CD4-positive, alpha-beta T cell treated with Interleukin-17A for 4 hours (primary cell): ENCODE data around the gene HAVCR1.
"Not testable (repeated sequence)": the region's sequence is repeated elsewhere in the genome, so short reads cannot be mapped to it uniquely, and the experiment has no call there.

Experiments
- DNase-seq: peaks from one replicate; pipeline ENCODE4 v3.0.0-alpha.2; 2020; ENCODE audit warnings: mixed read lengths

Gene HAVCR1

DNA sequence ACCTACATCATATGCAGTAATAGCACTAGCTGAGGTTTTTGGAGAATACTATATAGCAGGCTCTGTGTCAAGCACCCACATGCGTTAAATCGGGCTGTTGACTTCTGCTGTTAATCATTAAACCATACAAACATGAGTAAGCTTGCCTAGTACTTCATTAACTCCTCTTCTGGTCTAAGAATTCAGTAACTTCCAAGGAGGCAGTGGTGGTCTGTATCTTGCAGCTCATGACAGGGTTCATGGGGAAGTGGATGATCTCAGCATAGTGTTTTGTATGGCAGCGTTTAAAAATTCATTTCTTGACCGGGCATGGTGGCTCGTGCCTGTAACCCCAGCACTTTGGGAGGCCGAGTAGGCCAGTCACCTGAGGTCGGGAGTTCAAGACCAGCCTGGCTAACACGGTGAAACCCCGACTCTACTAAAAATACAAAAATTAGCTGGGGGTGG, at the start of gene HAVCR1:
TSS of gene HAVCR1 (minus strand) at position 24 of the 447 bp plus-strand sequence. CDS start 1,173 bp downstream, outside the sequence.
- no peak for DNase-seq

DNA sequence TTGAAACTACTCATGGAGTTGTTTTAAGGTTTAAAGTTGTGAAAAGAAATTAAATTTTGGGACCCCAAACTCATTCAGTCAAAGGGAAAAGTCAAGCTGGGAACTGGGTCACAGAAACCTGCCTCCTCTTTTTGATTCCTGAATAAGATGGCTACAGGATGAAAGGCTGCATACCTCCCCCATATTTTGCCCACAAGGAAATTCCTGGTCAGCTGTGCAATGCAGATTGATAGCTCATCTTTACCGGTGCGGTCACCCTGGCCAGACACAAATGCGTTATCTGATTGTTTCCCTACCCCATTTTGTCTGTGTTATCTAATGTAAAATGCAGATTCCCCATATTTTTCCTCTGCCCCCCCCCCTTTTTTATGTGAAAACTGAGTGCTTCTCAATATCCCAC, 48.6 kb upstream of the HAVCR1 start:
- no peak for DNase-seq

- peak; percentile 15 for DNase-seq
Observed at GRCh38 chr5:157106630-157107461, 47.9 kb upstream of the HAVCR1 start.

GRCh38 chr5:157100140-157100679, 41.3 kb upstream of the HAVCR1 start:
- no peak for DNase-seq

DNA sequence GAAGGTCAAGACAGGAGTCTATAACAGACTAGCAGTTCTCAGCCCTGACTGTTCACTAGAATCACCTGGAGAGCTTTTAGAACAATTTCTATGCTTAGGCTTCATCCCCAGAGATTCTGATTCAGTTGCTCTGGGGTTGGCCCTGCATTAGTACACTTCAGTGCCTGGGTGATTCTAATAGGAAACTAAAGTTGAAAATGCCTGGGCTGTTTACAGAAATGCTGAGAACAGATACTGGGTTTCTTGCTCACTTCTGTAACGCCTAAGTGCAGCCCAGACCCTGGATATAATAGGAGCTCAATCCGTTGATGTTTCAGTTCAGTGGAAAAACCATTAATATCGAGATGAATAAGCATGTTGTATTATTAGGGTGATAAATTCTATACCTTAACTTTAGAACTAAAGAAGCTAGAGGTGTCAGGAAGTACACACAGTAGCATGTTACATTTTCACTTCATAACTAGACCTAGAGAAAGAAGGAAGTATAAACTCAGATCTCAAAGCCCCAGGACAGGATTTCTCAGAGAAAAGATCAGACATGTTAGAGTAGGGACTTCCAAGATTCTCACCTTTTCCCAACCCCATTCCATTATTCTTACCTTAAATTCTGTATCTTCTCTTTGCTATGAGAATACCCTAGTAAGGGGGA, 29.6 kb upstream of the HAVCR1 start:
- no peak for DNase-seq

GRCh38 chr5:157086751-157087359, 27.9 kb upstream of the HAVCR1 start:
- no peak for DNase-seq

- DNase-seq = no peak
Observed at GRCh38 chr5:157085930-157086329, 27.0 kb upstream of the HAVCR1 start.

GRCh38 chr5:157080286-157080685, 21.4 kb upstream of the HAVCR1 start:
- DNase-seq = no peak

- DNase-seq = no peak
Observed at GRCh38 chr5:157076558-157076957, 17.6 kb upstream of the HAVCR1 start.

GRCh38 chr5:157072508-157072907, 13.6 kb upstream of the HAVCR1 start:
- no peak for DNase-seq

DNA sequence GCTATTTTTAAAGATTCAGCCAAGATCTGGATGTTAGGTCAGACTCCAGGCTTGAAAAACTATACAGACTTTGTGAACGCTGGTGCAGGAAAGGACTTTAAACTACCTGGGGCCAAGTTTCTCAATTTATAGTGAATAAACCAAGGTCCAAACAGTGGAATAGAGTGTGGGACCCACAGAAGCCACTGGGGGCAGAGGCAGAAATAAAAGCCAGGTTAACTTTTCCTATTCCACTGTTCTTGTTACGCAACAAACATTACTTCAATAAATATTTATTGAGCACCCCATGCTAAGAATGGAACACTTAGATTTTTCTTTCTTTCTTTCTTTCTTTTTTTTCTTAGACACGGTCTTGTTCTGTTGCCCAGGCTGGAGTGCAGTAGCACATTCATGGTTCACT, 11.0 kb upstream of the HAVCR1 start:
- no peak for DNase-seq

DNA sequence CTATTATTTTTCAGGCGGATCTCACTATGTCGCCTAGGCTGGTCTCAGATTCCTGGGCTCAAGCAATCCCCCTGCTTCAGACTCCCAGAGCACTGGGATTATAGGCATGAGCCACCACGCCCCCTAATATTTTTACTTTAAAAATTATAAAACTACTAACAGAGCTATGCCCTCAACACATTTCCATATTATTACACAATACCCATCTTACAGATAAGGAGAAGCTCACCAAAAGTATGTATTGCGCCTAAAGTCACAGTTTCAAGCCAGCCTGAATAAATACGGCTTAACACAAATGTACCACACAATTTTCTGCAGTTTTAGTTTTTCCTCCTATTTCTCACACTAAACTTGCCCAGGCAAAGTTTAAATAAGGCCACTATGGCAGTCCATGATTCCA, 9.9 kb upstream of the HAVCR1 start:
- no peak for DNase-seq

DNA sequence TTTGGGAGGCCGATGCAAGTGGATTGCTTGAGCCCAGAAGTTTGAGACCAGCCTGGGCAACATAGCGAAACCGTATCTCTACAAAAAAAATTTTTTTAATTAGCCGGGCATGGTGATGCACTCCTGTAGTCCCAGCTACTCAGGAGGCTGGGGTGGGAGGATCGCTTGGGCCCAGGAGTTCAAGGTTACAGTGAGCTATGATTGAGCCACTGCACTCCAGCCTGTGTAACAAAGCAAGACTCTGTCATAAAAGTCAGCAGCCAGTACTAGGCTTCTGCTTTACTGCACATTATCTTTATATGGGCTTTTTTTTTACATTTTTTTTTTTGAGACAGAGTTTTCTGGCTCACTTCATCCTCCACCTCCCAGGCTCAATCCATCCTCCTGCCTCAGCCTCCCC, 9.4 kb upstream of the HAVCR1 start:
- DNase-seq = no peak

DNA sequence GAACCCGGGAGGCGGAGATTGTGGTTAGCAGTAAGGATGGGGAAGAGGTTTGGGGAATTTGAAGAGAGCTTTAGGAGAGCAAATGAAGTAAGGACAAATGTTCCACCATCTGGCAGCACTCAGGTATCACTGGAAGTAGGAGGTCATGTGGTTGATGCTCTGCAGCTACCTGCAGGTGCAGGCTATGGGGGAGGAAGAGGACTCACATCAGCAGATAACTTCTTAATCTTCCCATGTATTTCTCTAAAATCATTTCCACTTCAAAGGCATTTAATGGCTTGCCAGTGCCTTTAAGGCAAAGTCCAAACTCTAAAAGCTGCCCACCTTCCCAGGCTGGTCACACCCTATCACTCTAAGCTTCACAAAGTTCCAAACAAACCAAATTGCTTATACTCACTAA, 8.1 kb upstream of the HAVCR1 start:
- no peak for DNase-seq

DNA sequence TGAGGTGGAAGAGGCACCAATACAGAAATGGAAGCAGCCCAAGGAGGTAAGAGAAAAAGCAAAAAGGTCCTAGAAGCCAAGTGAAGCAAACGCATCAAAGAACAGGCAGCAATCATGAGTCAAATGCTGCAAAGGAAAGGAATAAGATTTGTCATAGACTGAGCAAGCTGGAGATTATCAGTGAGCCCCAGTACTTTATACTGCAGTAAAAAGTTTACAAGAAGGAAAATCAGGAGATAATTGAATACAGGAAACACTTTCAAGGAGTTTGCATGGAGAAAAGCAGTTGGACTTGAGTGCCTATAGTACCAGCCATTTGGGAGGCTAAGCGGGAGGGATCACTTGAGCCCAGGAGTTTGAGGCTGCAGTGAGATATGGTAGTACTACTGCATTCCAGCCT, 7.2 kb upstream of the HAVCR1 start:
- no peak for DNase-seq

DNA sequence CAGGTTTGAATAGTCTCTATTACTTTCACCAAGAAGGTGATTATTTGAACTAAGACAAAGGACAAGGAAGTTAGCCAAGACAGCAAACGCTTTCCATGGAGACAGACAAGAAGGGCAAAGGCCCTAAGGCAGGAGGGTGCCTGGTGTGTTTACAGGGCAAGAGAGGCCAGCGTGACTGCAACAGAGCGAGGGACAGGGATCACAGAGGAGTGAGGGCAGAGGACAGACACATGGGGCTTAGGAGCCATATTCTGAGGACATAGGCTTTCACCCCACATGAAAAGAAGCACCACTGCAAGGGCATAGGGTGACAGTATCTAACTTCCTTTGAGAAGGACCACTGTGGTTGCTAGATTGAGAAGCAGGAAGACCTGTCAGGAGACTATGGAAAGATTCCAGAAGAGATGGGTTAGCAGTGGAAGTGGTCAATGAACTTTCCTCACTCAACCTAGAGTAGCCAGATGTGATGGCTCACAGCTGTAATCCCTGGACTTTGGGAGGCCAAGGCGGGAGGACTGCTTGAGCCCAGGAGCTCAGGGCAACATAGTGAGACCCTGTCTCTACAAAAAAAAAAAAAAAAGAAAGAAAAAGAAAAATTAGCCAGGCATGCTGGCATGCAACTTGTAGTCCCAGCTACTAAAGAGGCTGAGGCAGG, 5.0 kb upstream of the HAVCR1 start:
- DNase-seq = no peak

GRCh38 chr5:157059891-157060290, 975 bp upstream of the HAVCR1 start:
- DNase-seq = no peak

DNA sequence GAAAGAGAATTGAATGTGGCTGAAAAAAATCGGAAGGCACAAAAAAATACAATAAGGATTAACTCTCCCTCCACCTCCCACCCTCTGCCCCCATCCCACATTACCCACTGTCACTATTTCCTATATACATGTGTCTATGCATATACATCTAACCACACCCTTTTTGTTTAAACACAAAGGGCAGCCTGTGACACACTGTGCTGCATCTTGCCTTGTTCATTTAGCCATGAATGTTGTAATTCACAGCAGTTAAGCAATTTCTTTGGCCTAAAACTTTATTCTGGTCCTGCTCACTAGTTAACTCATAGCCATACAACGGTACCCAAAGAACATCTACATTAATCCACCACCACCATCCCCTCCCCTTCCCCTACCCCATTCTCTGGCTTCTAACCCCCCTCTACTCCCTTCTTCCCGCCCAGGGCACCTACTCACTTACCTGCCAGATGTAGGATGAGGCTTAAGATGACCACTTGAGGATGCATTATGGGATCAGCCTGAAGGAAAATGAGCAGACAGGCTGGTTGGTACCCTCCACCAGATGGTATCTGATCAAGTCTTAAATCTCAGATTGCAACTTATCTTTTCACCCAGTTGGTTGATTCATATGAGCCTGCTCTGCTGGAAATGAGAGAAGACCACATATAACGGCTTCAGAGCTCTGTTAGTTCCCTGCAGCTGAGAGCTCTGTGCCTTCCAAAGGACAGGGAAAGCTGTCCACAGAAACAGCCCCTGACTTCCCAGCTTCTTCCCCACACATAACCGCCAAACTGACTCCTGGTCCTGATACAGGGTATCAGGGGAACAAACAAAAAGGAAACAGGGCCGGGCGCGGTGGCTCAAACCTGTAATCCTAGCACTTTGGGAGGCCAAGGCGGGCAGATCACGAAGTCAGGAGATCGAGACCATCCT, 1.2 kb downstream of the HAVCR1 start:
- DNase-seq = no peak

GRCh38 chr5:157056848-157057247, 2.1 kb downstream of the HAVCR1 start:
- not testable (repeated sequence) for DNase-seq

- no peak for DNase-seq
Observed at GRCh38 chr5:157051604-157052245, 7.2 kb downstream of the HAVCR1 start.

DNA sequence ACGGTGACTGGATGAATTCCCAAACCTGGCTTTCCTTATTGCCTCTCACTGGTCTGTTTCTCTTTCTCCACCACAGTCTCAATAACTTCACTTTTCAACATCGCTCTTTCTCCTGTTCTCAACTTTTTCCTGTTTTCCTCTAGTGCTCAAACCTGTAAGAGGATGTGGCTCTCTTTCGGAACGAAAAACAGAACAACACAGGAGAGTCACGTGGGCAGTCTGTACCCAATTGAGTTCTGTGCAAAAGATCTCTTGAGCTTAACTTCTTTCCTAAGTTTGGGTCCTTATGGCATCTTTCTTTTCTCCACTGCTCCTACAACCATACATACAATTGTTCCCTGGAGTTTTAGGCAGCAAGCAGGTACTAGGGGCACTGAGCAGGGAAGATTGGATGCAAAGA, 8.9 kb downstream of the HAVCR1 start:
- peak; percentile 33 for DNase-seq
